Stimulated activated CD4-positive, alpha-beta T cell treated with anti-CD3 and anti-CD28 coated beads, Interleukin-2, amount 100 ng/mL, for 48 hours (primary cell): ENCODE data around the gene VSIG8.

Source experiments
- DNase-seq, 2 donors: peaks; one replicate each; pipeline ENCODE4 v3.0.0-alpha.2; 2020

VSIG8 gene

DNA sequence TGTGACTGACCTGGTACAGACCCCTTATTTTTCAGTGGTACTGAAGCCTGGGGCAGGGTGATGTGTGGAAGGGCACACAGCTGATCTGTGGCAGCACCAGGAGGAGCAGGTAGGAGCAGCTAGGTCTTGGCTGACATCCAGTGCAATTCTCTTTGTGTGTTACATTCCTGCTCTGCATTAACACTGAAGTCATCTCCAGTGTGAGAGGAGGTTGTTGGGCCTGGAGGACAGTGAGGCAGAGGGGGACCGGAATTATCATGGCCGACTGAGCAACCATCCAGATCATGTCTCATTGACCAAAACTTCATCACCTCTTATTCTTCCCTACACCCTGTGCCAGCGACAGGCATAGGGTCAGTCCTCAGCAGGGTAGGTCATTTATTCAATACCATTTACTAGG lies 34.3 kb downstream of the VSIG8 start:
- no peak for DNase-seq

DNA sequence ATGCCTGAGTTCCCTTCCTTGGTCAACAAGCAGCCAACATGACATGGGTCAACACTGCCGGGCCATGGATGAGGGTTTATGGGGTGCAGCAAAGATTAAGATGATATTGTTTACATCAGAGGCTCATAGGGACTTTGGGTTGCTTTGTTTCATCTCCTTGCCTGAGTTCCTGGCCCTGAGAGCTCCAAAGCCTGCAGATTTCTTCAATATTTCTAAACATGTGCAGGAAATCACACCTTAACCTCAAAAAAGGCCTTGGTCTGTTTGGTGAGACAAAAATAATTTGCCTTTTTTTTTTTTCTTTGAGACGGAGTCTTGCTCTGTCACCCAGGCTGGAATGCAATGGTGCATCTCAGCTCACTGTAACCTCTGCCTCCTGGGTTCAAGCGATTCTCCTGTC lies 34.9 kb downstream of the VSIG8 start:
- DNase-seq = no peak

- DNase-seq = no peak
Measured at GRCh38 chr1:159827102-159827490, 35.4 kb downstream of the VSIG8 start.

DNA sequence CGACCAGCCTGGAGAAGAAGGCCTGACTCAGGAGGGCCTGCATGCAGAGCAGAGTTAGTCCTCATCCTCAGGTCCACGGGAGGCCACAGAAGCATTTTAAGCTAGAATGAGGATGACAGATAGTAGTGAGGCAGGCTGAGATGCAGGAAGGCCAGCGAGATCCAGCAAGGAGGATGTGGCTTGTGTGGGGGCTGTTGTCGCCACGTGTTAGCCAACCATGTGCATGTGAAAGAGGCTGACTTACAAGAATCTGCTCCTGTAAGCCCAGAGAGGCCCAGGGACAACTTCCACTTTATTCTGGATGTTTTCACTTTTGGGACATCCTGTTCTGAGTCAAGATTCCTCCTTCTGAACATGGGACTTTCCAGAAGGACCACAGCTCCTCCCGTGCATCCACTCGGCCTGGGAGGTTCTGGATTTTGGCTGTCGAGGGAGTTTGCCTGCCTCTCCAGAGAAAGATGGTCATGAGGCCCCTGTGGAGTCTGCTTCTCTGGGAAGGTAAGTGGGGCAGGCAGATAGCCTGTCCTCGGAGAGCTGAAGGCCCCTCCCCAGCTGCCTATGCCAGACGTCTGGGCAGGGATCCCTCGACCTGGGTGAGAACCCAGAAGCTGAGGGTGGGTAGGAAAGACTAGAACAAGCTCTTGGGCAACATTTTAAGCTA lies 35.9 kb downstream of the VSIG8 start, which contains the start of gene SLAMF8:
Gene SLAMF8 (plus strand): TSS at position 433 of the 661 bp plus-strand sequence. CDS start 26 bp downstream, at position 459.
- peak; percentile 22 to 23 for DNase-seq

DNA sequence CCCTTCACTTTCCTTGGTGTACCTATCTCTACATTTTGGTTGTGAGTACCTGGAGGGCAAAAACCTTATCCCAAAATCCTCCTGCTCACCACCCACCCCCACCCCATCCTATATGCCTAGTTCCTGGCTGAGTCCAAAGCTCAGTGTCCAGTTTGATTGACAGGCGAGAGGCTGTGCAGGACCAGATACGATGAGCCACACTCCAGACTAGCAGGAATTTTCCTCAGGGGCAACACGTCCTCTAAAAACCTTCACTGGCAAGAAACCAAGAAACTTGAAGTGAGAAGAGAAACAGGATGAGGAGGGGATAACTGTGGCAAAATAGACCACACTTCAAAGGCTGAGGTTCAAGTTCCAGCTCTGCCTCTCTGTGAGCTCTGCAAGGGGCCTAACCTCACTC lies 36.9 kb downstream of the VSIG8 start:
- DNase-seq = no peak

GRCh38 chr1:159823406-159823805 lies 39.1 kb downstream of the VSIG8 start:
- DNase-seq = no peak

DNA sequence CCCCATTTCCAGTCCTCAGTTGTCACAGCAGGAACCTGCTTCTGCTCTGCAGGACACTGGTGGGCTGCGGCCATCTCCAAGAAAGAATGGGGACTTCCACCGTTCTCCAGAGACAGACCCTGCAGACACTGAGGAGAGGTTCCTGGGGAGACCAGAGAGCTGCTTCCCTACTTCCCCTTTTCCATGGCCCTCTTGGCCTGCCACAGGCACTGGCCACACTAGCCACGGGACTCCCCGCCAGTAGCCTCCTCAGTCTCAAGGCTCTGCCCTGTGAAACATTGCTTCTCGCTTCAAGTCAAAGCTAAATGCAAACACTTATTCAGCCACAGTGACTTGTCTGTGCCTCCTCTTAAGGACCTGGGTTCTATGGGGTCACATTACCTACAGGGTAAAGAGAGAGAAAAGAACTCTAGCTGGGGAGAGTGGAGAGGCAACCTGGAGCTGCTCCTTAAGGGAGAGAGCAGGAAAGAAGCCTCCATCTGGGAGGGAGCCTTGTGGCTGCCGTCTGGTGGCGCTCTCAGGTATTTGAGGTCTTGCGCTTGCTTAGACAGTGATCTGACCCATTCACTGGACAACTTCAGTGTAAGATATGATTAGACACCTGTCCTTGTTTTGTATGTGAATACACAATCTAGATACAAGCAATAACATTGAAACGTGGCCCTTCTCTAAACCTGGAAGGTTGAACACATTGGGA lies 41.1 kb downstream of the VSIG8 start:
- no peak for DNase-seq

DNA sequence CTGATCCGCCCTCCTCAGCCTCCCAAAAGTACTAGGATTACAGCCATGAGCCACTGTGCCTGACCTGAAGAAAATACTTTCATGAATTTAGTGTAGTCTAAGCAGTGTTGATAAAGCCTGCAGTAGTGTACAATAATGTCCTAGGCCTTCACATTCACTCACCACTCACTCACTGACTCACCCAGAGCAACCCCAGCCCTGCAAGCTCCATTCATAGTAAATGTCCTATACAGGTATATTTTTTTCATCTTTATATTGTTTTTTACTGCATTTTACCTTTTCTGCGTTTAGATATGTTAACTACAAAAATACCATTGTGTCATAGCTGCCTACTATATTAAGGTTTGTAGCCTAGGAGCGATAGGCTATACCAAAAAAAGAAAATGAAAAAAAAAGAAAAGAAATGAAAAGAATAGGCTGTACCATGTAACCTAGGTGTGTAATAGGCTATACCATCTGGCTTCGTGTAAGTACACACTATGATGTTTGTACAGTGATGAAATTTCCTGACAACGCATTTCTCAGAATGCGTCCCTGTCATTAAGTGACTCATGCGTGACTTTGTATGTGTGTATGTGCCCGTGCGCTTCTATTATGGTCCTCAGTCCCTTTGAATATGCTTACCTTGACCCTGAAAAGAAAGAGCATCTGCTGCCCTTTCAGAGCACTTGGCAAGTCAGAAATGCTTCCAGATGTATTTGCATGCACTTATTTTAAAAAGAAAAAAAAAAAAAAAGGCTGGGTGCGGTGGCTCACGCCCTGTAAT lies 45.0 kb downstream of the VSIG8 start:
- DNase-seq = no peak

GRCh38 chr1:159815926-159816325 lies 46.5 kb downstream of the VSIG8 start:
- DNase-seq = no peak

- DNase-seq = no peak
Measured at GRCh38 chr1:159804924-159805323, 57.5 kb downstream of the VSIG8 start.
